ENCODE data around the gene MANSC4.

GRCh38 chr12:27800819-27801218 lies 20.8 kb upstream of the MANSC4 start:
- TF ChIP-seq CTCF (IDR thresholded peaks at IDR 0.05; ENCODE audit: low read depth, low read length, missing input control) = no peak
- no peak for TF ChIP-seq GABPA (IDR thresholded peaks at IDR 0.05 in 1 of 2, conservative IDR thresholded peaks at IDR 0.05 in 1 of 2)
- no peak for TF ChIP-seq REST (IDR thresholded peaks at IDR 0.05)
- TF ChIP-seq SP1 (IDR thresholded peaks at IDR 0.05) = no peak
- TF ChIP-seq MAX (IDR thresholded peaks at IDR 0.05) = no peak
- TF ChIP-seq ATF3 (IDR thresholded peaks at IDR 0.05) = no peak
- TF ChIP-seq NR2F2 (IDR thresholded peaks at IDR 0.05) = no peak
- no peak for TF ChIP-seq RAD21 (IDR thresholded peaks at IDR 0.05)
- TF ChIP-seq, protein P1, sequence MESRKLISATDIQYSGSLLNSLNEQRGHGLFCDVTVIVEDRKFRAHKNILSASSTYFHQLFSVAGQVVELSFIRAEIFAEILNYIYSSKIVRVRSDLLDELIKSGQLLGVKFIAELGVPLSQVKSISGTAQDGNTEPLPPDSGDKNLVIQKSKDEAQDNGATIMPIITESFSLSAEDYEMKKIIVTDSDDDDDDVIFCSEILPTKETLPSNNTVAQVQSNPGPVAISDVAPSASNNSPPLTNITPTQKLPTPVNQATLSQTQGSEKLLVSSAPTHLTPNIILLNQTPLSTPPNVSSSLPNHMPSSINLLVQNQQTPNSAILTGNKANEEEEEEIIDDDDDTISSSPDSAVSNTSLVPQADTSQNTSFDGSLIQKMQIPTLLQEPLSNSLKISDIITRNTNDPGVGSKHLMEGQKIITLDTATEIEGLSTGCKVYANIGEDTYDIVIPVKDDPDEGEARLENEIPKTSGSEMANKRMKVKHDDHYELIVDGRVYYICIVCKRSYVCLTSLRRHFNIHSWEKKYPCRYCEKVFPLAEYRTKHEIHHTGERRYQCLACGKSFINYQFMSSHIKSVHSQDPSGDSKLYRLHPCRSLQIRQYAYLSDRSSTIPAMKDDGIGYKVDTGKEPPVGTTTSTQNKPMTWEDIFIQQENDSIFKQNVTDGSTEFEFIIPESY (IDR thresholded peaks at IDR 0.05) = no peak
